OCI-LY7 (cell line): Measurements from ENCODE around the gene DPYD. TPM values are rescaled to one million over a fixed set of nuclear protein-coding genes. Genes with fewer than 3 reads are reported as not detected.

Source experiments
- BruUV-seq: library from RNA; stranded (reverse); fragments of 400-500 nt; replicated peaks from 2 replicates; lab custom pipeline; 2021; lab: Mats Ljungman, UMichigan
- CTCF ChIA-PET: fragments of 300-600 bp; sonication (Branson Sonifier 250); formaldehyde crosslinking; loops from one replicate; lab custom pipeline; 2022; ENCODE audit warnings: antibody characterized with exemption; ENCODE audit not compliant: unreplicated experiment; lab: Charles Lee
- POLR2A ChIA-PET: fragments of 300-600 bp; sonication (Branson Sonifier 250); formaldehyde crosslinking; loops from one replicate; lab custom pipeline; 2022; ENCODE audit warnings: antibody characterized with exemption; lab: Charles Lee
- DNase-seq: peaks from one replicate; pipeline ENCODE4 v3.0.0-alpha.2; 2015; ENCODE audit warnings: low spot score
- H2AFZ ChIP-seq: fragments of 200-600 bp; sonication (generic), shearing (Covaris generic); 2 replicates; pipeline ENCODE4 v1.6.1; 2014; ENCODE audit warnings: mild to moderate bottlenecking, antibody characterized with exemption, low read length, moderate library complexity
- H3K27ac ChIP-seq: fragments of 200-600 bp; sonication (generic); 2 replicates; pipeline ENCODE4 v1.5.1; 2014; ENCODE audit warnings: mixed run types, low read depth, mild to moderate bottlenecking, moderate library complexity, low read length, inconsistent platforms; ENCODE audit not compliant: poor library complexity, severe bottlenecking
- H3K36me3 ChIP-seq: fragments of 200-600 bp; sonication (generic); 2 replicates; pipeline ENCODE4 v1.6.1; 2014; ENCODE audit warnings: mild to moderate bottlenecking, antibody characterized with exemption, low read length, moderate library complexity, mixed read lengths; ENCODE audit not compliant: insufficient read depth
- H3K4me1 ChIP-seq: fragments of 200-600 bp; sonication (generic); 2 replicates; pipeline ENCODE4 v1.5.1; 2014; ENCODE audit warnings: mild to moderate bottlenecking, low read length; ENCODE audit not compliant: insufficient read depth, poor library complexity, severe bottlenecking
- H3K4me2 ChIP-seq: fragments of 200-600 bp; sonication (generic); 2 replicates; pipeline ENCODE4 v1.6.1; 2014; ENCODE audit warnings: mild to moderate bottlenecking, low read length
- H3K4me3 ChIP-seq: fragments of 200-600 bp; sonication (generic); 2 replicates; pipeline ENCODE4 v1.5.1; 2014; ENCODE audit warnings: mild to moderate bottlenecking, low read depth, low read length; ENCODE audit not compliant: poor library complexity, severe bottlenecking
- H3K79me2 ChIP-seq: fragments of 200-600 bp; sonication (generic); 2 replicates; pipeline ENCODE4 v1.6.1; 2016; ENCODE audit warnings: low read depth, mild to moderate bottlenecking, low read length, moderate library complexity, mixed read lengths; ENCODE audit not compliant: insufficient read depth
- H3K9me2 ChIP-seq: fragments of 200-600 bp; sonication (generic); 2 replicates; pipeline ENCODE4 v1.6.1; 2016; ENCODE audit warnings: mild to moderate bottlenecking, low read length, mixed read lengths; ENCODE audit not compliant: insufficient read depth
- H3K9me3 ChIP-seq: fragments of 200-600 bp; sonication (generic); 2 replicates; pipeline ENCODE4 v1.6.1; 2014; ENCODE audit warnings: mild to moderate bottlenecking, mixed run types, low read length, mixed read lengths
- H4K20me1 ChIP-seq: fragments of 200-600 bp; sonication (generic); 2 replicates; pipeline ENCODE4 v1.6.1; 2014; ENCODE audit warnings: mild to moderate bottlenecking, antibody characterized with exemption, low read length, moderate library complexity, mixed read lengths; ENCODE audit not compliant: insufficient read depth
- CTCF ChIP-seq: fragments of 200-600 bp; sonication (generic); conservative IDR thresholded peaks from 2 replicates; pipeline ENCODE4 v1.5.1; 2014; ENCODE audit warnings: mild to moderate bottlenecking, antibody characterized with exemption, low read length, moderate library complexity, mixed read lengths
- EZH2phosphoT487 ChIP-seq: fragments of 200-600 bp; sonication (generic); IDR thresholded peaks from 2 replicates; pipeline ENCODE4 v1.6.1; 2018; ENCODE audit warnings: low read depth, borderline replicate concordance, mild to moderate bottlenecking, mixed run types, antibody characterized with exemption, low read length, moderate library complexity, mixed read lengths
- intact Hi-C: fragments of 100-400 bp; cut with micrococcal nuclease; formaldehyde crosslinking; loops from one replicate; pipeline ENCODE4 v1.10.0; 2022; ENCODE audit not compliant: unreplicated experiment
- total RNA-seq, 2 experiments: library from RNA; depleted of rRNA in 1 of 2; stranded (reverse); fragments of >200 nt in 1 of 2; shearing (Covaris generic) in 1 of 2; gene quantifications; 2 replicates each; pipeline ENCODE4 v1.2.3, GENCODE V29; 2014 to 2022

Gene DPYD
- total RNA-seq, 2 experiments from 2014 or later, result 5.5 to 13.4 TPM

DNA sequence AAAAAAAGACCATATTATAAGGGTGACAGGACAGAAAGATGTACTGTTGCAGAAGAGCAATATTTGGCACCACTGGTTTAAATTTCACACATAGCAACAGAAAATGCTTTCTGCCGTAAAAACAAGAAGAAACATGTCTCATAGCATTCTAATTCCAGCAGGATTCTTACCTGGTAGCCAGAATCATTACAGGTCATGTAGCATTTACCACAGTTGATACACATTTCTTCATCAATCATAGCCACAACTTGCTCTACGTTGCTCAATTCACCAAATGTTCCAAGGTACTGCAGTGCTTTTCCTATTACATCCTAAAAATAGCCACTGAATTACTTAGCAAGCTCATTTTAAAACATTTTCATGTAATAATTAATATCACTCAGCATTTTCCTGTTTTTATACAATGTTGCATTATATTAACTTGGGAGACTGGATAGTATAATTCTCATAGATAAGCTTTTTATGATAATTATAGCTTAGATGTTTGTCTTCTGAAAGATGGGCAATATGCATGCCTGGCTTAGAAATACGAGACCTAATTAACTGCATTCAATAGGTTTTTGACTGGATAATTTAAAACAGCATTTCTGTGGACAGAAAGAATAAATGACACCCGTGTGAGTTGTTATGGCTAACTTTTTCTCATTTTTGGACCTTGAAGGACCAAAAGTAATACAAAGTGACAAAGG, 838.5 kb downstream of the DPYD start:
- Histone ChIP-seq H3K9me3 (no peaks in the 10 kb centered on the region), H2AFZ (no peak overlapping the region), H3K79me2 (no peaks in the 10 kb centered on the region), H3K27ac (no peak overlapping the region), H3K4me2 (no peak overlapping the region), H3K4me1 (no peaks in the 10 kb centered on the region), H3K4me3 (no peak overlapping the region), H3K9me2 (no peaks in the 10 kb centered on the region), H4K20me1 (no peaks in the 10 kb centered on the region), H3K36me3 (no peaks in the 10 kb centered on the region)
- CTCF ChIA-PET, result no interaction called here
- POLR2A ChIA-PET, result no interaction called here
- BruUV-seq, result no TSS peak
- intact Hi-C loops, result no loop called here
- no peak for TF ChIP-seq EZH2phosphoT487
- no peak for TF ChIP-seq CTCF
- DNase-seq, result no peak

DNA sequence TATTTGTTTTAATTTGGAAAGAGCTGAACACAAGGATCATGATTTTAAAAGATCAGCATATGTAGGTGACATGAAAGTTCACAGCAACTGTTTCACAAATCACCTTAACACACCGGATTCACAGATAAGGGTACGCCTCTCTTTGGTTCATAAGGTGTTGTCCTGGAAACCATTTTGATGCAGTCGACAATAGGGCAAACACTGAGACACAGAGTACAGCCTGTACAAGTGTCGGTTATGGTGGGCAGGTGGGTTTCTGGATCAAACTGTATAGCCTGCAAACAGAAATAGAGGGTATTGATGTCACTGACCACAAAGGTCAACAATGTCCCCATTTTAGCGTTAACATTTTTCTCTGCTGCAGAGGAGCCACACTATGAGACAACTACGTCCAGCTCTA, 842.0 kb downstream of the DPYD start:
- Histone ChIP-seq H3K79me2 (no peaks in the 10 kb centered on the region), H3K36me3 (no peaks in the 10 kb centered on the region), H3K4me3 (no peak overlapping the region), H4K20me1 (no peaks in the 10 kb centered on the region), H3K27ac (no peak overlapping the region), H3K4me2 (no peak overlapping the region), H2AFZ (no peak overlapping the region), H3K9me3 (no peaks in the 10 kb centered on the region), H3K9me2 (no peaks in the 10 kb centered on the region), H3K4me1 (no peaks in the 10 kb centered on the region)
- no peak for DNase-seq
- intact Hi-C loops, result no loop called here
- ChIA-PET POLR2A (interaction anchor here (0.6 to 1.0 kb wide), 3 partner anchors 13 to 390 kb away, joined by 3 to 7 read pairs (median 4); no protein-coding TSS in a partner anchor), CTCF (no interaction called here)
- TF ChIP-seq CTCF (no peak), EZH2phosphoT487 (no peak)
- BruUV-seq, result no TSS peak

- Histone ChIP-seq H3K9me3 (no peaks in the 10 kb centered on the region), H3K4me2 (no peak overlapping the region), H3K79me2 (no peaks in the 10 kb centered on the region), H3K4me3 (no peak overlapping the region), H3K27ac (no peak overlapping the region), H3K4me1 (no peaks in the 10 kb centered on the region), H3K9me2 (no peaks in the 10 kb centered on the region), H2AFZ (no peak overlapping the region), H3K36me3 (no peaks in the 10 kb centered on the region), H4K20me1 (no peaks in the 10 kb centered on the region)
- BruUV-seq, result no TSS peak
- CTCF ChIA-PET, result no interaction called here
- TF ChIP-seq EZH2phosphoT487, result no peak
- no peak for TF ChIP-seq CTCF
- intact Hi-C loops, result no loop called here
- DNase-seq, result no peak
- POLR2A ChIA-PET, result no interaction called here
Measured at GRCh38 chr1:97077221-97077620, 843.6 kb downstream of the DPYD start.
